DOHH2 (cell line): ENCODE results near the gene ADD3.

Source experiments
- H3F3A ChIP-seq: fragments of 200-600 bp; sonication (generic), shearing (Covaris generic); 2 replicates; pipeline ENCODE4 v1.6.0; 2016; ENCODE audit warnings: antibody characterized with exemption, mild to moderate bottlenecking; ENCODE audit not compliant: control insufficient read depth, insufficient read depth
- H3K27ac ChIP-seq: fragments of 200-600 bp; sonication (generic); 2 replicates; pipeline ENCODE4 v1.5.1; 2014; ENCODE audit warnings: low read depth, mild to moderate bottlenecking, low read length, moderate library complexity
- H3K27me3 ChIP-seq: fragments of 200-600 bp; sonication (generic); 2 replicates; pipeline ENCODE4 v1.6.1; 2014; ENCODE audit warnings: mild to moderate bottlenecking, low read length, mixed read lengths; ENCODE audit not compliant: control insufficient read depth
- H3K36me3 ChIP-seq: fragments of 200-600 bp; sonication (generic); 2 replicates; pipeline ENCODE4 v1.6.1; 2014; ENCODE audit warnings: mild to moderate bottlenecking, low read length, moderate library complexity, mixed read lengths; ENCODE audit not compliant: control insufficient read depth
- H3K4me1 ChIP-seq: fragments of 200-600 bp; sonication (generic); 2 replicates; pipeline ENCODE4 v1.6.1; 2014; ENCODE audit warnings: mild to moderate bottlenecking, low read length, mixed read lengths; ENCODE audit not compliant: control insufficient read depth
- H3K4me2 ChIP-seq: fragments of 200-600 bp; sonication (generic); 2 replicates; pipeline ENCODE4 v1.6.0; 2014; ENCODE audit warnings: mild to moderate bottlenecking, low read length, moderate library complexity
- H3K4me3 ChIP-seq: fragments of 200-600 bp; sonication (generic); 2 replicates; pipeline ENCODE4 v1.5.1; 2014; ENCODE audit warnings: mild to moderate bottlenecking, low read length, mixed read lengths
- H3K79me2 ChIP-seq: fragments of 200-600 bp; sonication (generic); 2 replicates; pipeline ENCODE4 v1.6.1; 2014; ENCODE audit warnings: mild to moderate bottlenecking, low read length, mixed read lengths; ENCODE audit not compliant: control insufficient read depth
- H3K9me2 ChIP-seq: fragments of 200-600 bp; sonication (generic); replicated peaks from 2 replicates; pipeline ENCODE4 v1.6.1; 2014; ENCODE audit warnings: mild to moderate bottlenecking, low read length, mixed read lengths; ENCODE audit not compliant: control insufficient read depth
- H3K9me3 ChIP-seq: fragments of 200-600 bp; sonication (generic); 2 replicates; pipeline ENCODE4 v1.6.1; 2014; ENCODE audit warnings: antibody characterized with exemption, low read length, mixed read lengths; ENCODE audit not compliant: control insufficient read depth, insufficient read depth
- H4K20me1 ChIP-seq: fragments of 200-600 bp; sonication (generic); 2 replicates; pipeline ENCODE4 v1.6.0; 2014; ENCODE audit warnings: low read depth, mild to moderate bottlenecking, antibody characterized with exemption, low read length, moderate library complexity; ENCODE audit not compliant: control insufficient read depth, insufficient read depth
- CTCF ChIP-seq: fragments of 200-600 bp; sonication (generic); IDR thresholded peaks from one replicate; pipeline ENCODE4 v1.5.1; 2014; ENCODE audit warnings: antibody characterized with exemption, mild to moderate bottlenecking, low read depth, low read length; ENCODE audit not compliant: poor library complexity, severe bottlenecking
- EZH2phosphoT487 ChIP-seq: fragments of 200-600 bp; sonication (generic); IDR thresholded peaks from 2 replicates; pipeline ENCODE4 v1.6.1; 2017; ENCODE audit warnings: borderline replicate concordance, mild to moderate bottlenecking, antibody characterized with exemption, low read length, moderate library complexity, mixed read lengths

Gene ADD3

GRCh38 chr10:110058212-110058611 is 50.4 kb downstream of the ADD3 start:
- no peaks in the 10 kb centered on the region for H3K9me3 ChIP-seq
- peak overlapping the region; percentile 26 for H3K27ac ChIP-seq
- H3K27me3 ChIP-seq, result no peaks in the 10 kb centered on the region
- peaks cover 3% of the 10 kb centered on the region; the same call in 1 of the 2 replicates for H4K20me1 ChIP-seq
- peak overlapping the region; percentile 70 for H3K4me2 ChIP-seq
- TF ChIP-seq EZH2phosphoT487 (no peak), CTCF (no peak)
- peak overlapping the region; percentile 55 for H3K4me3 ChIP-seq
- H3F3A ChIP-seq, result peaks cover 6% of the 10 kb centered on the region
- H3K79me2 ChIP-seq, result peaks cover 79% of the 10 kb centered on the region
- no peaks in the 10 kb centered on the region for H3K36me3 ChIP-seq
- peaks cover 50% of the 10 kb centered on the region for H3K4me1 ChIP-seq
- no peaks in the 10 kb centered on the region for H3K9me2 ChIP-seq

- Histone ChIP-seq H3K27ac (peak overlapping the region; percentile 40), H3K4me3 (peak overlapping the region; percentile 45), H3K27me3 (no peaks in the 10 kb centered on the region), H3K79me2 (peaks cover 82% of the 10 kb centered on the region), H4K20me1 (peaks cover 3% of the 10 kb centered on the region; the same call in 1 of the 2 replicates), H3K4me1 (peaks cover 62% of the 10 kb centered on the region), H3K9me3 (no peaks in the 10 kb centered on the region), H3F3A (peaks cover 11% of the 10 kb centered on the region), H3K36me3 (no peaks in the 10 kb centered on the region), H3K9me2 (no peaks in the 10 kb centered on the region), H3K4me2 (peak overlapping the region; percentile 62)
- TF ChIP-seq CTCF, result no peak
These were observed 52.1 kb downstream of the ADD3 start for GRCh38 chr10:110059925-110060324.

GRCh38 chr10:110061687-110062086 is 53.9 kb downstream of the ADD3 start:
- Histone ChIP-seq H3K4me2 (no peak overlapping the region), H3K4me3 (no peak overlapping the region), H3K9me2 (no peaks in the 10 kb centered on the region), H4K20me1 (peaks cover 3% of the 10 kb centered on the region; the same call in 1 of the 2 replicates), H3F3A (peaks cover 9% of the 10 kb centered on the region), H3K27ac (no peak overlapping the region), H3K9me3 (no peaks in the 10 kb centered on the region), H3K36me3 (no peaks in the 10 kb centered on the region), H3K27me3 (no peaks in the 10 kb centered on the region), H3K4me1 (peaks cover 78% of the 10 kb centered on the region), H3K79me2 (peaks cover 81% of the 10 kb centered on the region)
- TF ChIP-seq EZH2phosphoT487 (no peak), CTCF (no peak)

- H3K4me1 ChIP-seq, result peaks cover 80% of the 10 kb centered on the region
- no peak overlapping the region for H3K4me3 ChIP-seq
- peaks cover 77% of the 10 kb centered on the region for H3K79me2 ChIP-seq
- H3K27ac ChIP-seq, result no peak overlapping the region
- no peaks in the 10 kb centered on the region for H3K9me2 ChIP-seq
- H3K27me3 ChIP-seq, result no peaks in the 10 kb centered on the region
- peak overlapping the region; percentile 26; the same call in 1 of the 2 replicates for H3K4me2 ChIP-seq
- no peak for TF ChIP-seq EZH2phosphoT487
- no peak for TF ChIP-seq CTCF
- H3K9me3 ChIP-seq, result no peaks in the 10 kb centered on the region
- H3F3A ChIP-seq, result peaks cover 37% of the 10 kb centered on the region
- no peaks in the 10 kb centered on the region for H3K36me3 ChIP-seq
- peaks cover 3% of the 10 kb centered on the region; the same call in 1 of the 2 replicates for H4K20me1 ChIP-seq
These were observed 57.5 kb downstream of the ADD3 start for GRCh38 chr10:110065269-110065668.
